SH-SY5Y (cell line): ENCODE results near the gene HTR4.

Experiments
- GATA2 ChIP-seq: IDR thresholded peaks from 2 replicates; pipeline ENCODE4 v1.6.1; 2011; ENCODE audit warnings: mild to moderate bottlenecking, low read depth, low read length
- GATA3 ChIP-seq: IDR thresholded peaks from 2 replicates; pipeline ENCODE4 v1.6.1; 2011; ENCODE audit warnings: low read depth, mild to moderate bottlenecking, low read length, moderate library complexity

GRCh38 chr5:148436029-148436428, 218.3 kb downstream of the HTR4 start:
- TF ChIP-seq GATA2 (no peak), GATA3 (no peak)
